ENCODE measurements around the gene ARHGEF10L. TPM values are rescaled to one million over a fixed set of nuclear protein-coding genes. Genes with fewer than 3 reads are reported as not detected.

The ARHGEF10L gene
- total and polyA plus RNA-seq, 4 donors: 15.0 to 43.4 (median 24.3) TPM

DNA sequence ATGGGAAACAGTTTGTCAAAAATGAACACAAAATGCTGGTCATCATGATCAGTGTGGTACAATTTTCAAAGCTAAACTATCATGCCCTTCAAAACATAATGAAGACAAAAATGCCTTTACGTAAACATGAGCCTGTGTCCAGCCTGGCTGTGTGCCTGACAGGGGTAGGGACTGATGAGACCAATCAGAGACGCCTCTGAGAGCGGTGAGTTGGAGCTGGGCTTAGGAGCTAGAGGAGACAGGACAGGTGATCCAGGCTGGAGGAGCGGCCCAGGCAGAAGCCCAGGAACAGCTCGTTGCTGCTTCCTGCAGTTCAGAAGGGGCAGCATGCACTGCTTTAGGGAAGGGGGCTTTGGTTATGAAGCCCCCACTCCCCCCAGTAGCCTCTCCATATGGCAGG lies 70.0 kb downstream of the ARHGEF10L start:
- ATAC-seq (ENCODE audit: insufficient read depth, low FRiP score): no peak
- H3K27ac ChIP-seq (ENCODE audit: low read depth in 1 of 2, low read length in 1 of 2): no peak overlapping the region

GRCh38 chr1:17610085-17610484 lies 70.6 kb downstream of the ARHGEF10L start:
- Histone ChIP-seq H3K27ac (ENCODE audit: low read depth in 1 of 2, low read length in 1 of 2) (no peak overlapping the region), H3K4me3 (no peak overlapping the region)

More for the DNA sequence above, 70.0 kb downstream of the ARHGEF10L start:
- no peak for DNase-seq
- Histone ChIP-seq H3K9ac (ENCODE audit: insufficient read depth in 1 of 2, low read length in 2 of 2) (no peak overlapping the region), H3K4me1 (ENCODE audit: control insufficient read depth in 5 of 5, insufficient read depth in 5 of 5, low read length in 5 of 5) (peaks cover 0 to 6% (median 0%) of the 10 kb centered on the region in 5 donors), H3K4me3 (no peak overlapping the region), H3K27me3 (ENCODE audit: control insufficient read depth in 3 of 3, insufficient read depth in 3 of 3, low read length in 2 of 3) (no peaks in the 10 kb centered on the region), H3K36me3 (ENCODE audit: control insufficient read depth in 4 of 4, insufficient read depth in 4 of 4, low read length in 4 of 4) (peaks cover 0 to 7% (median 3%) of the 10 kb centered on the region in 4 donors), H3K9me3 (ENCODE audit: control insufficient read depth in 4 of 4, insufficient read depth in 3 of 4, low read length in 3 of 4) (no peaks in the 10 kb centered on the region)
- WGBS, 2 donors: 84 to 91% methylated on average over 5 of the region's 5 CpGs
- TF ChIP-seq, protein P1, sequence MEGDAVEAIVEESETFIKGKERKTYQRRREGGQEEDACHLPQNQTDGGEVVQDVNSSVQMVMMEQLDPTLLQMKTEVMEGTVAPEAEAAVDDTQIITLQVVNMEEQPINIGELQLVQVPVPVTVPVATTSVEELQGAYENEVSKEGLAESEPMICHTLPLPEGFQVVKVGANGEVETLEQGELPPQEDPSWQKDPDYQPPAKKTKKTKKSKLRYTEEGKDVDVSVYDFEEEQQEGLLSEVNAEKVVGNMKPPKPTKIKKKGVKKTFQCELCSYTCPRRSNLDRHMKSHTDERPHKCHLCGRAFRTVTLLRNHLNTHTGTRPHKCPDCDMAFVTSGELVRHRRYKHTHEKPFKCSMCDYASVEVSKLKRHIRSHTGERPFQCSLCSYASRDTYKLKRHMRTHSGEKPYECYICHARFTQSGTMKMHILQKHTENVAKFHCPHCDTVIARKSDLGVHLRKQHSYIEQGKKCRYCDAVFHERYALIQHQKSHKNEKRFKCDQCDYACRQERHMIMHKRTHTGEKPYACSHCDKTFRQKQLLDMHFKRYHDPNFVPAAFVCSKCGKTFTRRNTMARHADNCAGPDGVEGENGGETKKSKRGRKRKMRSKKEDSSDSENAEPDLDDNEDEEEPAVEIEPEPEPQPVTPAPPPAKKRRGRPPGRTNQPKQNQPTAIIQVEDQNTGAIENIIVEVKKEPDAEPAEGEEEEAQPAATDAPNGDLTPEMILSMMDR (IDR thresholded peaks at IDR 0.05; ENCODE audit: control extremely low read depth, extremely low read depth): no peak

GRCh38 chr1:17610713-17611112 lies 71.2 kb downstream of the ARHGEF10L start:
- Histone ChIP-seq H3K4me1 (ENCODE audit: control insufficient read depth in 5 of 5, insufficient read depth in 5 of 5, low read length in 5 of 5) (peaks cover 0 to 4% (median 0%) of the 10 kb centered on the region in 5 donors), H3K27me3 (ENCODE audit: control insufficient read depth in 3 of 3, insufficient read depth in 3 of 3, low read length in 2 of 3) (no peaks in the 10 kb centered on the region), H3K9ac (ENCODE audit: insufficient read depth in 1 of 2, low read length in 2 of 2) (no peak overlapping the region), H3K36me3 (ENCODE audit: control insufficient read depth in 4 of 4, insufficient read depth in 4 of 4, low read length in 4 of 4) (peaks cover 0 to 4% (median 1%) of the 10 kb centered on the region in 4 donors), H3K4me3 (no peak overlapping the region), H3K9me3 (ENCODE audit: control insufficient read depth in 4 of 4, insufficient read depth in 3 of 4, low read length in 3 of 4) (no peaks in the 10 kb centered on the region), H3K27ac (ENCODE audit: low read depth in 1 of 2, low read length in 1 of 2) (no peak overlapping the region)
- WGBS, 2 donors: 76 to 80% methylated on average over 5 of the region's 5 CpGs
- TF ChIP-seq, protein P1 (IDR thresholded peaks at IDR 0.05; ENCODE audit: control extremely low read depth, extremely low read depth): no peak
- no peak for DNase-seq
- no peak for ATAC-seq (ENCODE audit: insufficient read depth, low FRiP score)

More at GRCh38 chr1:17610085-17610484, 70.6 kb downstream of the ARHGEF10L start:
- Histone ChIP-seq H3K36me3 (ENCODE audit: control insufficient read depth in 4 of 4, insufficient read depth in 4 of 4, low read length in 4 of 4) (peaks cover 0 to 4% (median 2%) of the 10 kb centered on the region in 4 donors), H3K27me3 (ENCODE audit: control insufficient read depth in 3 of 3, insufficient read depth in 3 of 3, low read length in 2 of 3) (no peaks in the 10 kb centered on the region), H3K9me3 (ENCODE audit: control insufficient read depth in 4 of 4, insufficient read depth in 3 of 4, low read length in 3 of 4) (no peaks in the 10 kb centered on the region), H3K4me1 (ENCODE audit: control insufficient read depth in 5 of 5, insufficient read depth in 5 of 5, low read length in 5 of 5) (peaks cover 0 to 6% (median 0%) of the 10 kb centered on the region in 5 donors), H3K9ac (ENCODE audit: insufficient read depth in 1 of 2, low read length in 2 of 2) (no peak overlapping the region)
- ATAC-seq (ENCODE audit: insufficient read depth, low FRiP score): no peak
- 84 to 89% methylated on average over 5 of the region's 5 CpGs for WGBS, 2 donors
- no peak for DNase-seq
- TF ChIP-seq, protein P1 (IDR thresholded peaks at IDR 0.05; ENCODE audit: control extremely low read depth, extremely low read depth): no peak

DNA sequence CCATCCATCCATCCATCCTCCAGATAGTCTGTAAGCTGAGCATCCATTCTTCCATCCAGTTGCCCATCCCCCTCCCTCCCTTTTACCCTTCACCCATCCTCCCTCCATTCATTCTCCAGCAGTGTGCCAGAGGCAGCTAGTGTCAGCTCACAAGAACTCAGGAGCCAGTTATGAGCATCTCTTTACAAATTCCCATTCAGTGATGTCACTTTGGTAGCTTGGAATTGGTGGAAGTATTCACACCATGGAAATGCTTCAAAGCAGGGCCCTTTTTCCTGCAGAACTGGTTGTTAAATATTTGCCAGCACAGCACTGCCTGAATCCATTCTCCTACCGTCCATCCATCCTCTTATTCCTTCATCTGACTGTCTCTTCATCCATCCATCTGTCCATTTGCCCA lies 72.5 kb downstream of the ARHGEF10L start:
- no peak overlapping the region for H3K27ac ChIP-seq (ENCODE audit: low read depth in 1 of 2, low read length in 1 of 2)
- H3K36me3 ChIP-seq (ENCODE audit: control insufficient read depth in 4 of 4, insufficient read depth in 4 of 4, low read length in 4 of 4): peaks cover 0 to 4% (median 2%) of the 10 kb centered on the region in 4 donors
- ATAC-seq (ENCODE audit: insufficient read depth, low FRiP score) (no peak), DNase-seq (no peak)
- no peaks in the 10 kb centered on the region for H3K9me3 ChIP-seq (ENCODE audit: control insufficient read depth in 4 of 4, insufficient read depth in 3 of 4, low read length in 3 of 4)
- TF ChIP-seq, protein P1 (IDR thresholded peaks at IDR 0.05; ENCODE audit: control extremely low read depth, extremely low read depth): no peak
- H3K4me3 ChIP-seq: no peak overlapping the region
- 81% methylated on average over 1 of the region's 1 CpG for WGBS, 2 donors
- no peaks in the 10 kb centered on the region for H3K4me1 ChIP-seq (ENCODE audit: control insufficient read depth in 5 of 5, insufficient read depth in 5 of 5, low read length in 5 of 5)
- H3K27me3 ChIP-seq (ENCODE audit: control insufficient read depth in 3 of 3, insufficient read depth in 3 of 3, low read length in 2 of 3): no peaks in the 10 kb centered on the region
- H3K9ac ChIP-seq (ENCODE audit: insufficient read depth in 1 of 2, low read length in 2 of 2): peak overlapping the region in 1 of 2 donors; percentile 7

Measured in lung (tissue), 12 donors.